GM19351 (cell line): ENCODE data around the gene ADPRS.

Source experiments
- ATAC-seq: cut with Tn5 transposase; IDR thresholded peaks from one replicate; pipeline ENCODE4 v1.9.1; 2021; ENCODE audit warnings: mild to moderate bottlenecking, moderate library complexity; ENCODE audit not compliant: unreplicated experiment

The ADPRS gene

DNA sequence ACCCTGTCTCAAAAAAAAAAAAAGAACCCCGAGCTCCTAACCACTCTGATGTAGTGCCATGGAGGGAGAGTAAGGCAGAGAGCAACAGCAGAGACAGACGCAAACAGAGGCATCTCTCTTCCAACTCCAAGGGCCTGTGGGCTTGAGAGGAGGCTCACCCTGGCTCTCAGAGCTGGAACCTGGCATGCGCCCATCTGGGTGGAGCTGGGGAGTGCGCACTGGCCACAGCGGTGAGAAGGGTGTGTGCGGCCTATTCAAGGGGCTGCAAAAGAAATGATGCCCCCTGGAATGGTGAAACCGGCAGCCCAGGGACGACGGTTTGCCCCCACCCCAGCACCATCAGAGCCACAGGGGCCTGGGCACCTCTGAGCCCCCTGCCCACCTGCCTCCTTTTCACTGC, 18.7 kb downstream of the ADPRS start:
- no peak for ATAC-seq

DNA sequence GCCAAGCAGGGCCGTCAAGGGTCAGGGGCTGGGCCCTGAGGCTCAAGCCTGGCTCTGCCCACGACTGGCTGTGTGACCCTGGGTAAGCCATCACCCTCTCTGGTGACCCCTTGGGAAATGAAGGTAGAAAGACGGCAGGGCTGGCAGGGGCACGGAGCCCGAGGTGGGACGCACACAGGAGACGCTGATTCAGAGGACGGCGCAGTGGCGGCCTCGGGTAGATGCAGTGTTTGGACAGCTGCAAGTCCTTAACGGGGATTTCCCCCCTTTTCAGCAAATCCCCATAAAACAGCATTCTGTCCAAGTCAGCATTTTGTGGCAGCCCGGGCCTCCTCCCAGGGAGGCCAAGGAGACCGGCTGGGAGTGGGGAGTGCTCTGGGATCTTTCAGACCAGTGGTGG, 19.6 kb downstream of the ADPRS start:
- no peak for ATAC-seq

- no peak for ATAC-seq
Measured at GRCh38 chr1:36109041-36109679, 20.5 kb downstream of the ADPRS start.

DNA sequence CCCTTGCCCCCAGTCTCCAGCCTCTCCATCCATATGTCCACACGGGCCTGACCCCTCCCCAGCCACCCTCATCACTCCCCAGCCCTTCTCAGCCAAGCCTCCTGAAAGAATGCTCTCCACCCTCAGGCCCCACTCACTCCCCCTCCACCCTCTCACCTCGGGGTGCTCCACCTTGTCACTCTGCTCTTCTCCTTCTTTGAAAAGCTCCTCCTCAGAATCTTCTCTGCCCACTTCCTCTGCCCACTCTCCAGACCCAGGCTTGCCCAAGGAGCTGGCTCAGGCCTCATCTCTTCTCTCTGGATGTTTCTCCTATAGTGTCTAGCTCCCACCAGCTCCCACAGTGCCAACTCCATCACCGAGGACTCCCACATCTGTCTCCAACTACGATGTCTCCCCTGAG, 22.5 kb downstream of the ADPRS start:
- ATAC-seq = no peak

DNA sequence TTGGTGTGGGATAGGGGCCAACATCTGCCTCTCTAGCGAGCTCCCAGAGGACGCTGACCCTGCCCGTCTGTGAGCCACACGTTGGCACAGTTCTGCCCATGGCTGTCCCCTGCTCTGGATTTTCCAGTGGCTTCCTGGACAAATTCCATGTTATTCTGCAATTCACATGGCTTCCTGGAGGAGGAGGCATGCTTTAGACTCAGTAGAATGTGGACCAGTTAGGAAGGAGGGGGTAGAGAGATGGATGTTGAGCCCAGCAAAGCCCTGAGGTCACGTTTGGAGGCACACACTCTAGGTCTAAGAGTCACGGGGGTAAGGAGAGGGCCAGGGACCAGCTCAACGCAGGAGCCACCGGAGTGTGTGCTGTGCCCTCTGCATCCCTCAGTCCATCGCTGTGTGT, 24.1 kb downstream of the ADPRS start:
- no peak for ATAC-seq

GRCh38 chr1:36114371-36114770, 25.7 kb downstream of the ADPRS start:
- ATAC-seq = no peak

- no peak for ATAC-seq
Measured at GRCh38 chr1:36115200-36115669, 26.5 kb downstream of the ADPRS start.

DNA sequence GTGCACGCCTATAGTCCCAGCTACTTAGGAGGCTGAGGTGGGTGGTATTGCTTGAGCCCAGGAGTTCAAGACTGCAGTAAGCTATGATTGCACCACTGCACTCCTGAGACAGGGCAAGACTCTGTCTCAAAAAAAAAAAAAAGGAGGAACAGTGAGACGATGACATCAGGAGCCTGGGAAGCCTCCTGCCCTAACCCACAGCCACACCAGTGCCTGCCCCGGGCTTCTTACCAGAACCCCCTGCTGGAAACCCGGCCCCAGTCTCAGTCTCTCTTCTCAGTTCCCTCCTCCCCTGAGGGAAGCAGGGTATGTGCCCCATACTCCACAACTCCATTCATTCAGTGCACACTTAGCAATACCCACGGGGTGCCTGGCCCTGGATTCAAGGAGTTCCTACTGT, 27.2 kb downstream of the ADPRS start:
- no peak for ATAC-seq

GRCh38 chr1:36116901-36117300, 28.2 kb downstream of the ADPRS start:
- ATAC-seq = no peak

- no peak for ATAC-seq
Measured at GRCh38 chr1:36118447-36119204, 29.9 kb downstream of the ADPRS start.

DNA sequence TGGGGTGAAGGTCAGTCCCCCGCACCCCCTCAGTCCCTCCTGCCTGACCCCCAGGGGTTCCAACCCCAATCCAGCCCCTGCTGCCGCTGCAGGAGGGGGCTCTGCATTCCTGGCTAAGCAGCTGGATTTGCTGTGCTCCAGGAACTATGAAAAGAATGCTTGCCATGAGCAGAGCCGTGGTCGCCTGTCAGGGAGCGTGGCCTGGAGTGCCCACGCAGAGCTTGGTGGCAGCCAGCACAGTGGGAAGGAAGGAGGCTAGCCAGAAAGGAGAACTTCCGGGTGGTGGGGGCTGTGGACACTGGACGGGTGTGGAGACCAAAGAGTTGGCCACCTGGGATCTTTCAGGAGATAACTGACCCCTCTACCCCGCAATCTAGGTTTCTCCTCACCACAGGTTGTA, 30.8 kb downstream of the ADPRS start:
- no peak for ATAC-seq

GRCh38 chr1:36122062-36123030, 33.7 kb downstream of the ADPRS start:
- no peak for ATAC-seq

GRCh38 chr1:36123356-36123755, 34.7 kb downstream of the ADPRS start:
- ATAC-seq = no peak

DNA sequence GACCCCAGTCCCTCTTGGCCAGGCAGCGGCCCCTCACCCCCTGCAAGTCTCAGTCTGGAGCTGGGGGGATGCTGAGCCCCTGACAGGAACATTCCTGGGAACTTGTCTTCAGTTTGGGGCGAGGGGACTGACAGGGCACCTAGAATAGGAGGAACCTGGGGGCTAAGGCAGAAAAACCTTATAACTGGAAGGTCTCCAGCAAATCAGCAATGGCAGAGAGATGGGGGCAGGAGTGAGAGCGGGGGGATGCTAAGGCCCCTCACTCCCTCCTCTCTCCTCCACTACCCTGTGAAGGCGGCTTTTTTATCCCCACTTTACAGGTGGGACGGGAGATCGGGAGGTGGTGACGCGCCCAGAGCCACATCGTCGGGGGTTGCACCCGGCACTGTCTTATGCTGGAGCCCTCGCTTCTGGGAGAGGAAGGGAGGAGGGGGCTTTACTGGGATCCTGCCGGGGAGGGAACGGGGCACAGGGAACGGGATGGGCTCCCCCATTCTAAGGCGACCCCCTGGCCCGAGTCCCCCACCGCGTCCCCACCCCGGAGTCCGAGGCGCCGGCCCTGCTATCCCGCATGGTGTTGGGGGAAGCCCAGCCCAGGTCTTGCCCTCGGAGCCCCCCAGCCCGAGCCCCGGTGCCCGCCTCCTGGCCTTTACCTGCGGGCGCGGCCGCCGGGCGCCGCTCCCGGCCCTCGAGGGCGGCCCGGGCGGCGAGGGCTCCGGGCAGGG, 35.9 kb downstream of the ADPRS start:
- ATAC-seq = no peak

- ATAC-seq = no peak
Measured at GRCh38 chr1:36125129-36125991, 36.7 kb downstream of the ADPRS start, which contains the start of gene COL8A2. Gene COL8A2, minus strand, starts transcription at chr1:36125222. Its CDS starts 24,980 bp downstream, at chr1:36100242.

- ATAC-seq = no peak
Measured at GRCh38 chr1:36126005-36126716, 37.5 kb downstream of the ADPRS start.

DNA sequence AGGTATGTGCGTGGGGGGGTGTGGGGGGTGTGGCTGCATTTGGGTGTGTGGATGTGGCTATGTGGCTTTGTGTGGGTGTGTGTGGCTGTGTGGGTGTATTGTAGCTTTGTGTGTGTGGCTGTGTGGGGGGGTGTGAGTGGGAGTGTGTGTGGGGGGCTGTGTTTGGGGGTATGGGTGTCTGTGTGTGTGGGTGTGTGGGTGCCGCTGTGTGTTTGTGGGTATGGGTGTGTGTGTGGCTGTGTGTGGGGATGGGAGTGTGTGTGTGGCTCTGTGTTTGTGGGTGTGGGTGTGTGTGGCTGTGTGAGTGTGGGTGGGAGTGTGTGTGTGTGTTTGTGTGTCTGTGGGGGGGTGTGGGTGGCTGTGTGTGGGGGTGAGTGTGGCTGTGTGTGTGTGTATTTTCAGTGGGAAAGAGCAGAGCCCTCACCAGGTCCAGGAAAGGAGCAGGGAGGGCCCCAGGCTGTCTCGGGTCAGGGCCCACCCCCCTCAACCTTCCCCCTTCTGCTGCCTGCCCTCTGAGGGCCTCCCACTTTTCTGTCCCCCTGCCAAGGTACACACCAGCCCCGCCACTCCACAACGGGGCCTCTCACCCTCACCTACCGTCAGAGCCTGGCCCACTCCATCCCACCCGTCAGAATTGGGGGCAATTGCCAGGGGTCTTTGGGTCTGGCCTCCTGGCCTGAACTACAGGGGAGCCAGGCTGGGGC, 38.3 kb downstream of the ADPRS start:
- no peak for ATAC-seq

GRCh38 chr1:36128126-36128904, 39.6 kb downstream of the ADPRS start:
- ATAC-seq = no peak
